ENCODE measurements around the gene GPR152. TPM values are rescaled to one million over a fixed set of nuclear protein-coding genes. Genes with fewer than 3 reads are reported as not detected.

The GPR152 gene
- total and polyA plus RNA-seq, 2 of the 8 experiments (the other 6 are each of a cell fraction or from before 2014, with no cell fraction given): not detected

- no peak overlapping the region for H2AK5ac ChIP-seq (ENCODE audit: low read depth, low read length)
- no peaks in the 10 kb centered on the region for H3K9me3 ChIP-seq (ENCODE audit: insufficient read depth in 2 of 2, low read depth in 1 of 2, low read length in 1 of 2)
- H3K14ac ChIP-seq (ENCODE audit: insufficient read length): no peak overlapping the region
- no peaks in the 10 kb centered on the region for H3K79me2 ChIP-seq (ENCODE audit: control insufficient read depth in 1 of 2, insufficient read depth in 2 of 2, low read length in 2 of 2)
- H4K20me1 ChIP-seq (replicated peaks in 1 of 2; ENCODE audit: control insufficient read depth in 1 of 2, insufficient read depth in 2 of 2, low read length in 2 of 2): peaks cover 4 to 19% of the 10 kb centered on the region in 2 experiments
- FAIRE-seq (no peak), DNase-seq (ENCODE audit: low read depth in 1 of 2, low spot score in 2 of 2) (no peak)
- no peaks in the 10 kb centered on the region for H3K27me3 ChIP-seq (replicated peaks in 1 of 4; ENCODE audit: control insufficient read depth in 3 of 4, extremely low read depth in 1 of 4, insufficient read depth in 3 of 4, low read length in 3 of 4)
- H2BK5ac ChIP-seq (ENCODE audit: low read depth, low read length): no peak overlapping the region
- H3K4me1 ChIP-seq (replicated peaks in 1 of 4; ENCODE audit: control insufficient read depth in 3 of 4, insufficient read depth in 4 of 4, low read length in 3 of 4): peaks cover 0 to 24% (median 16%) of the 10 kb centered on the region in 4 experiments; a peak in 6 of 7 replicates
- H2BK12ac ChIP-seq (ENCODE audit: low read depth, low read length): no peak overlapping the region
- H2BK15ac ChIP-seq (ENCODE audit: low read length): no peak overlapping the region
- no peak overlapping the region for H4K5ac ChIP-seq (ENCODE audit: insufficient read length, low read depth, low read length)
- no peak overlapping the region for H3K56ac ChIP-seq (replicated peaks; ENCODE audit: insufficient read length, low read depth, low read length)
- no peak overlapping the region for H3K23ac ChIP-seq (ENCODE audit: insufficient read length)
- H4K91ac ChIP-seq (replicated peaks; ENCODE audit: insufficient read length, low read length): no peak overlapping the region
- CTCF ChIA-PET (ENCODE audit: partially characterized antibody): interaction anchor here (0.9 kb wide), 1 partner anchor 100 kb away, joined by 3 read pairs; no protein-coding TSS in a partner anchor
- H3K79me1 ChIP-seq (ENCODE audit: low read depth, low read length): 0 out of 2 replicates have a peak, but pooled peaks cover 2% of the 10 kb centered on the region
- 82% methylated on average over 17 of the region's 17 CpGs; no CpG with 5 or more reads in 1 of the 2 experiments for WGBS, 2 experiments (ENCODE audit: extremely low coverage in 1 of 2, insufficient coverage in 1 of 2, insufficient read length in 1 of 2, insufficient replicate concordance in 2 of 2, low coverage in 1 of 2, low lambda C conversion rate in 2 of 2, missing lambda C conversion rate in 1 of 2)
- H3K27ac ChIP-seq (ENCODE audit: low read depth, low read length): no peak overlapping the region
- no peak overlapping the region for H2BK20ac ChIP-seq (ENCODE audit: low read length)
- H2AFZ ChIP-seq (ENCODE audit: low read length): no peak overlapping the region
- peaks cover 6 to 21% (median 10%) of the 10 kb centered on the region in 4 experiments; a peak in 5 of 8 replicates for H3K36me3 ChIP-seq (ENCODE audit: control insufficient read depth in 2 of 4, insufficient read depth in 4 of 4, low read length in 3 of 4)
- no peak overlapping the region for H4K8ac ChIP-seq (ENCODE audit: extremely low read depth, insufficient read depth, low read length)
- POLR2A ChIA-PET (ENCODE audit: partially characterized antibody): interaction anchor here (0.7 to 12.5 kb wide), 15 partner anchors 8 to 65 kb away, joined by 3 to 104 read pairs (median 5); partner anchors contain the start of genes CABP4, CARNS1, PITPNM1 and PPP1CA
- TF ChIP-seq POLR2AphosphoS5 (IDR thresholded peaks at IDR 0.05; ENCODE audit: low read depth, low read length) (peak; percentile 17; the same call in 1 of the 2 replicates), CHD2 (IDR thresholded peaks at IDR 0.05; ENCODE audit: low read length) (no peak)
- no peak overlapping the region for H3K4me2 ChIP-seq (ENCODE audit: insufficient read depth in 1 of 2, low read depth in 2 of 2, low read length in 2 of 2)
- no peak overlapping the region for H3K4ac ChIP-seq (replicated peaks; ENCODE audit: insufficient read length, low read depth, low read length)
- H3K9ac ChIP-seq (replicated peaks in 1 of 4; ENCODE audit: extremely low read depth in 1 of 4, low read depth in 3 of 4, low read length in 3 of 4): no peak overlapping the region
- H3K4me3 ChIP-seq (ENCODE audit: extremely low read depth in 1 of 4, insufficient read depth in 2 of 4, low read depth in 3 of 4, low read length in 4 of 4): no peak overlapping the region
- no peak overlapping the region for H2BK120ac ChIP-seq (replicated peaks; ENCODE audit: low read depth, low read length)
- peaks cover 2% of the 10 kb centered on the region; the same call in 1 of the 2 replicates for H3K23me2 ChIP-seq (ENCODE audit: low read depth, low read length)
- H3K18ac ChIP-seq (ENCODE audit: extremely low read depth, low read length): no peak overlapping the region
Measured at GRCh38 chr11:67440229-67441097, 12.1 kb downstream of the GPR152 start.

All from H1 (cell line).